ENCODE measurements around the gene NECAB2.

GRCh38 chr16:84040226-84040822 is 72.3 kb downstream of the NECAB2 start:
- TF ChIP-seq CTCF (IDR thresholded peaks at IDR 0.05; ENCODE audit: borderline replicate concordance, extremely low read depth, low read length, poor library complexity, severe bottlenecking) = no peak
- TF ChIP-seq EZH2 (IDR thresholded peaks at IDR 0.05; ENCODE audit: borderline replicate concordance, low read depth, low read length, severe bottlenecking) = no peak
